ENCODE data around the gene PIGT. TPM values are rescaled to one million over a fixed set of nuclear protein-coding genes. Genes with fewer than 3 reads are reported as not detected.

Gene PIGT
- total RNA-seq, 1 experiment from 2014 or later: 71.4 TPM

GRCh38 chr20:45469336-45470261 is 53.7 kb downstream of the PIGT start, which contains the start of gene WFDC2:
Gene WFDC2, plus strand, starts transcription at chr20:45469753. Its CDS starts 29 bp downstream, at chr20:45469782.
- Histone ChIP-seq H3K79me2 (ENCODE audit: insufficient read depth, low read length) (no peaks in the 10 kb centered on the region), H3K4me3 (replicated peaks in 1 of 2; ENCODE audit: low read depth in 1 of 2, low read length in 2 of 2) (no peak within 1 kb of the TSS), H3K4me1 (ENCODE audit: control insufficient read depth in 1 of 2, insufficient read depth in 2 of 2, low read length in 2 of 2) (no peaks in the 10 kb centered on the region), H3K36me3 (ENCODE audit: control insufficient read depth in 1 of 2, insufficient read depth in 2 of 2, low read length in 2 of 2) (no peaks in the 10 kb centered on the region), H3K9me2 (ENCODE audit: insufficient read depth) (no peaks in the 10 kb centered on the region), H4K20me1 (ENCODE audit: insufficient read depth) (no peaks in the 10 kb centered on the region), H2AFZ (ENCODE audit: low read depth, low read length, poor library complexity, severe bottlenecking) (no peak within 1 kb of the TSS), H3K9me3 (ENCODE audit: control insufficient read depth in 1 of 2, insufficient read depth in 1 of 2, low read depth in 1 of 2, low read length in 2 of 2) (no peaks in the 10 kb centered on the region), H3K9ac (ENCODE audit: low read length) (no peak within 1 kb of the TSS), H3K4me2 (ENCODE audit: low read length) (no peak within 1 kb of the TSS), H3K27ac (ENCODE audit: low read depth, low read length) (no peak within 1 kb of the TSS), H3K27me3 (ENCODE audit: insufficient read depth, low read length) (peaks cover 18% of the 10 kb centered on the region)
- ChIA-PET POLR2A (no interaction called here), RAD21 (ENCODE audit: low non-redundant PET in 1 of 2, low total read pairs in 2 of 2, uncharacterized antibody in 2 of 2, unreplicated experiment in 2 of 2) (no interaction called here), CTCF (no interaction called here)
- no TSS peak for BruUV-seq (replicated peaks)
- DNase-seq (ENCODE audit: low read depth, low spot score) (no peak), ATAC-seq (peak; percentile 46; the same call in 1 of the 2 replicates)
- 0 out of 6 replicates have a peak, but pooled peaks of 1 of the 3 experiments have one; percentile 8 for TF ChIP-seq CTCF (IDR thresholded peaks at IDR 0.05 in 2 of 3, conservative IDR thresholded peaks at IDR 0.05 in 1 of 3; ENCODE audit: borderline replicate concordance in 1 of 3, insufficient read depth in 1 of 3, low read depth in 2 of 3, low read length in 2 of 3)
- no peak for TF ChIP-seq EZH2 (IDR thresholded peaks at IDR 0.05)
- intact Hi-C loops (cut with micrococcal nuclease): no loop called here

- ChIA-PET POLR2A (no interaction called here), CTCF (no interaction called here), RAD21 (ENCODE audit: low non-redundant PET in 1 of 2, low total read pairs in 2 of 2, uncharacterized antibody in 2 of 2, unreplicated experiment in 2 of 2) (no interaction called here)
- Histone ChIP-seq H3K27me3 (ENCODE audit: insufficient read depth, low read length) (peaks cover 19% of the 10 kb centered on the region), H3K27ac (ENCODE audit: low read depth, low read length) (no peak overlapping the region), H3K9me3 (ENCODE audit: control insufficient read depth in 1 of 2, insufficient read depth in 1 of 2, low read depth in 1 of 2, low read length in 2 of 2) (no peaks in the 10 kb centered on the region), H3K9ac (ENCODE audit: low read length) (no peak overlapping the region), H4K20me1 (ENCODE audit: insufficient read depth) (no peaks in the 10 kb centered on the region), H3K4me1 (ENCODE audit: control insufficient read depth in 1 of 2, insufficient read depth in 2 of 2, low read length in 2 of 2) (no peaks in the 10 kb centered on the region), H3K9me2 (ENCODE audit: insufficient read depth) (no peaks in the 10 kb centered on the region), H3K79me2 (ENCODE audit: insufficient read depth, low read length) (no peaks in the 10 kb centered on the region), H3K4me3 (replicated peaks in 1 of 2; ENCODE audit: low read depth in 1 of 2, low read length in 2 of 2) (no peak overlapping the region), H3K4me2 (ENCODE audit: low read length) (no peak overlapping the region), H2AFZ (ENCODE audit: low read depth, low read length, poor library complexity, severe bottlenecking) (no peak overlapping the region), H3K36me3 (ENCODE audit: control insufficient read depth in 1 of 2, insufficient read depth in 2 of 2, low read length in 2 of 2) (no peaks in the 10 kb centered on the region)
- DNase-seq (ENCODE audit: low read depth, low spot score) (no peak), ATAC-seq (no peak)
- TF ChIP-seq FOSL1 (IDR thresholded peaks at IDR 0.05; ENCODE audit: low read depth) (no peak), POLR2AphosphoS5 (IDR thresholded peaks at IDR 0.05; ENCODE audit: low read depth, low read length) (no peak)
- intact Hi-C loops (cut with micrococcal nuclease): no loop called here
- BruUV-seq (replicated peaks): no TSS peak
Observed at GRCh38 chr20:45470262-45470931, 54.5 kb downstream of the PIGT start.
